AG09319 (cell line): ENCODE data around the gene SLC44A1.

ENCODE experiments used
- DNase-seq: peaks from one replicate; pipeline ENCODE4 v3.0.0-alpha.2; 2010; ENCODE audit warnings: low read depth; ENCODE audit errors: extremely low read depth
- TF ChIP-seq, protein P1 (sequence below): IDR thresholded peaks from 2 replicates; pipeline ENCODE4 v1.5.1; 2011; ENCODE audit warnings: low read depth, mild to moderate bottlenecking, inconsistent platforms, low read length, moderate library complexity

Gene SLC44A1

GRCh38 chr9:105290954-105291353 lies 46.5 kb downstream of the SLC44A1 start:
- DNase-seq, result no peak
- TF ChIP-seq, protein P1, sequence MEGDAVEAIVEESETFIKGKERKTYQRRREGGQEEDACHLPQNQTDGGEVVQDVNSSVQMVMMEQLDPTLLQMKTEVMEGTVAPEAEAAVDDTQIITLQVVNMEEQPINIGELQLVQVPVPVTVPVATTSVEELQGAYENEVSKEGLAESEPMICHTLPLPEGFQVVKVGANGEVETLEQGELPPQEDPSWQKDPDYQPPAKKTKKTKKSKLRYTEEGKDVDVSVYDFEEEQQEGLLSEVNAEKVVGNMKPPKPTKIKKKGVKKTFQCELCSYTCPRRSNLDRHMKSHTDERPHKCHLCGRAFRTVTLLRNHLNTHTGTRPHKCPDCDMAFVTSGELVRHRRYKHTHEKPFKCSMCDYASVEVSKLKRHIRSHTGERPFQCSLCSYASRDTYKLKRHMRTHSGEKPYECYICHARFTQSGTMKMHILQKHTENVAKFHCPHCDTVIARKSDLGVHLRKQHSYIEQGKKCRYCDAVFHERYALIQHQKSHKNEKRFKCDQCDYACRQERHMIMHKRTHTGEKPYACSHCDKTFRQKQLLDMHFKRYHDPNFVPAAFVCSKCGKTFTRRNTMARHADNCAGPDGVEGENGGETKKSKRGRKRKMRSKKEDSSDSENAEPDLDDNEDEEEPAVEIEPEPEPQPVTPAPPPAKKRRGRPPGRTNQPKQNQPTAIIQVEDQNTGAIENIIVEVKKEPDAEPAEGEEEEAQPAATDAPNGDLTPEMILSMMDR, result no peak

DNA sequence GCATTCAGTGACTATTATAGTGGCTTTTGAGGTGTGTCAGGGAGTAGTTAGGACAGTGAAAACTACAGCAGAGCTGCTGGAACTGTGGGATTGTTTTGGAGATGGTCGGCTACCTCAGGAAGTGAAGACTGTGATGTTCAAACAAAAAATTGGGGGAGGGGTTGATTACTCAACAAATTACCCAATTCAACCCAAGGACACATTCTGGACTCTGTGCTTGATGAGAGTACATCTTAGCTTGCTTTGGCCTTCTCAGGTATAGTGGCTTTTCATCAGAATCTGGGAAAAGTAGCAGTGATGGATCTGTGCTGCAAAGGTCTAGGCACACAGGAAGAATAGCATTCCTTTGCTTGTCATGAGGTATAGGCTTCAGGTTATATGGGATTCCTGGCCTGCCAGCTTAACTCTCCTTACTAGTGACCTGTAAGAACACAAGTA lies 47.0 kb downstream of the SLC44A1 start:
- TF ChIP-seq, protein P1, result no peak
- no peak for DNase-seq

DNA sequence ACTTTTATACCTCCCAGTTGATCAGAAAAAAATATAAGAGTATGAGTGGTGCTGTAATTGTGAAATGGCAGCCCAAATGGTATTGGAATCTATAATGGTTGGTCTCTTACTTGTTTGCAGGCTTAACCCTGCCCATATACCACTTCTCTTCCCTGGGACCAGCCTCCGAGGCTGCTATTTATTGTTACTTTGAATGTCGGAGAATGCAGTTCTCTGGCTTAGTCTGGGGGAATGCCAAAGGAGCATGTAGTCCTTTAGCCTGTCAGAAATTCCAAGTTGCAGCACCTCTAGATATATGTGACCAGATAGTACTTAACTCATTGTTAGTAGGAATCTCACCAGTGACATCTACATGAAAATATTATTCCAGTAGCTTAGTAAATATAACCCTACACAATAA lies 47.5 kb downstream of the SLC44A1 start:
- DNase-seq, result no peak
- TF ChIP-seq, protein P1, result no peak

DNA sequence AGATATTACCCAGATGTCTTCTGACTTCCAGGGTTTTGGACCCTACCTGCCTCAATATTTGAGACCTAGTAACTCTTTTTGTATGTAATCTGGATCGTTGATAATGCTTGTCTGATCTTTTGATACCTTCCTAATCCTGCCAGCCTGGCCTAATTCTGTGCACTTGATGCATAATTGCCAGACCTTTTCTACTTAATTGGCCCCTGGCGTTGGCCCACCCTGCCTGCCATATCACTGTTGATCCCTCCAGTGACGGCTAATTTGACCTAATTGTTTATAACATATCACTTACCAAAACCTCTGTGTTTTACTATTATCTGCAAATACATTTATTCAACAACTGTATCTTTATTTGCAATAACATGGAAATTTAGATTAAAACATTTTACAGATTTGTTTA lies 49.0 kb downstream of the SLC44A1 start:
- TF ChIP-seq, protein P1, result no peak
- no peak for DNase-seq

GRCh38 chr9:105295201-105295550 lies 50.7 kb downstream of the SLC44A1 start:
- DNase-seq, result no peak
- TF ChIP-seq, protein P1, result no peak

DNA sequence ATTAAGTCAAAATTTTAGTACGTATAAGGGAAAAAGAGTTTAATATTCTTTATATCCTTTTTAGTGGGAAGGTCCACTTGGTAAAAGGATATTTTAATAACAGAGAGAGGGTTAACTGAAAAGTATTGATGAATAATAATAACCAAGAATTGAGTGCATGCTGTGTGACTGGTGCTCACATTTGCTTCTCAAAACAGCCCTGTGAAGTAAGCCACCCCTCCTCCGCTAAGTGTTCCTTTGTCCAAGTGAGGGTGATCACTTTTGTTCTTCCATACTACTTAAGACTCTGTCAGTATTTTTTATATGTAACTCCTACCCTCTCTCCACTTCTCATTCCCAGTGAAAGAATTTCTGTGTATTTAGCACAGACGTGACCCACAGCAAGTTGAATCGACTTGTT lies 51.5 kb downstream of the SLC44A1 start:
- TF ChIP-seq, protein P1, result no peak
- no peak for DNase-seq

DNA sequence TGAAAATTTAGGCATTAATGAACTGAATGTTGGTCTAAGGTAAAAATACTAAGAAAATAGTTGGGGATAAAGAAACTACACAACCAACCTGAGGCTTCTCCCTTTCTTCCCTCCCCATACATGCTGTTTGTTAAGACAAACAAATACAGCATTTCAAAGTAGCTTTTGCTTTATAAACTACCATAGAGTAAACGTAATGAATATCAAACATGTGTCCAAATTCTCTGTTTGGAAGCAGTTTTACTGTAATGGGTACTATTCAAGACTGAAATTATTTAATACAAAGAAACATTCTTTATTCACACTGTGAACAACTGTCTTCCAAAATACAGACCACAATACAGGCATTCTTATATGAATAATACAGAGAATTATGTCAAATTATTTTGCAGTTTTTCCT lies 52.0 kb downstream of the SLC44A1 start:
- no peak for DNase-seq
- TF ChIP-seq, protein P1, result no peak

DNA sequence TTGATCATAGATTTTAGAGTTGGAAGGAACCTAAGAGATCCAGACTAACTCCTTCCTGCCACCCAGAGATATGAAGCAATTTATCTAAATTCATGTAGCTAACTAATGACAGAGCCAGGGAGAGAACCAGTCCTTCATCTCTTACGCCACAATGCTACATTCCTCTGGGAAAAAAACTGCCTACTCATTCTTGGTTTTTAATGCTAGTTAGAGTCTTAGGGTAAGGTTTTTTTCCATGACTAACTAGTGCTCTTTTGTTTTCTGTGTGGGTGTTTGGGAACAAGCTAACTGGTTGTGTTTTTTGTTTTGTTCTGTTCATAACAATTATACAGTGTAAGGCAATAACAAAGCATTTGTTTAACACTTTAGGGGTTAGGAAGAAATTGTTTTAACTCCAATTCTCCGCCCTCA lies 52.4 kb downstream of the SLC44A1 start:
- DNase-seq, result peak; percentile 81
- TF ChIP-seq, protein P1, result no peak
